Gastroesophageal sphincter (tissue), 4 donors: ENCODE data around the gene SCT. TPM values are rescaled to one million over a fixed set of nuclear protein-coding genes. Genes with fewer than 3 reads are reported as not detected.

ENCODE experiments used
- ATAC-seq: fragments of 150-250 bp; one replicate; pipeline ENCODE4 v1.9.1; 2016; ENCODE audit warnings: mild to moderate bottlenecking, moderate library complexity
- H3K27ac ChIP-seq, 4 donors: fragments of 200-600 bp; sonication (generic) in 3 of 4; 1 replicate in 3 of 4; 2 replicates in 1 of 4; pipeline ENCODE4 v1.5.1; 2016 to 2019
- H3K27me3 ChIP-seq: fragments of 200-600 bp; sonication (generic); one replicate; pipeline ENCODE4 v1.5.1; 2019
- H3K36me3 ChIP-seq, 2 donors: fragments of 200-600 bp; sonication (generic); one replicate each; pipeline ENCODE4 v1.5.1; 2019; ENCODE audit warnings: control low read depth in 1 of 2
- H3K4me1 ChIP-seq, 3 donors: fragments of 200-600 bp; sonication (generic); 1 replicate in 2 of 3; 2 replicates in 1 of 3; pipeline ENCODE4 v1.5.1; 2016 to 2019; ENCODE audit warnings: control low read depth in 2 of 3
- H3K4me3 ChIP-seq, 2 donors: fragments of 200-600 bp; sonication (generic); one replicate each; pipeline ENCODE4 v1.5.1; 2019; ENCODE audit warnings: mild to moderate bottlenecking in 1 of 2, moderate library complexity in 1 of 2
- H3K9me3 ChIP-seq, 3 donors: fragments of 200-600 bp; sonication (generic); one replicate each; pipeline ENCODE4 v1.5.1; 2017 to 2019; ENCODE audit warnings: control low read depth in 2 of 3
- EP300 ChIP-seq: sonication (generic); formaldehyde crosslinking; IDR thresholded peaks from one replicate; pipeline ENCODE4 v1.6.1; 2017; ENCODE audit warnings: antibody characterized with exemption, mild to moderate bottlenecking
- POLR2A ChIP-seq, 2 donors: fragments of 450-650 bp; IDR thresholded peaks; one replicate each; pipeline ENCODE4 v1.6.1; 2017; ENCODE audit warnings: antibody characterized with exemption in 2 of 2, mild to moderate bottlenecking in 2 of 2, moderate library complexity in 1 of 2
- POLR2AphosphoS5 ChIP-seq: sonication (generic); formaldehyde crosslinking; IDR thresholded peaks from one replicate; pipeline ENCODE4 v1.6.1; 2017; ENCODE audit warnings: antibody characterized with exemption
- WGBS, 2 donors: methylation state at CpG; one replicate each; pipeline ENCODE4 v1.1.5; 2018; ENCODE audit warnings: low coverage in 1 of 2; 5-methylcytosine and 5-hydroxymethylcytosine counted together
- total RNA-seq, 4 donors: library from RNA; depleted of rRNA; stranded (reverse); fragments of >200 nt; gene quantifications; one replicate each; pipeline ENCODE4 v1.1.0, GENCODE V29; 2016
- TF ChIP-seq, protein P1 (sequence below), 4 experiments: fragments of 200-600 bp in 2 of 4; fragments of 450-650 bp in 2 of 4; sonication (generic) in 1 of 4; IDR thresholded peaks; one replicate each; pipeline ENCODE4 v1.5.1; 2017 to 2019; ENCODE audit warnings: antibody characterized with exemption in 4 of 4, mild to moderate bottlenecking in 2 of 4, moderate library complexity in 2 of 4

The SCT gene
- total RNA-seq, 4 donors from 2014 or later = not detected

DNA sequence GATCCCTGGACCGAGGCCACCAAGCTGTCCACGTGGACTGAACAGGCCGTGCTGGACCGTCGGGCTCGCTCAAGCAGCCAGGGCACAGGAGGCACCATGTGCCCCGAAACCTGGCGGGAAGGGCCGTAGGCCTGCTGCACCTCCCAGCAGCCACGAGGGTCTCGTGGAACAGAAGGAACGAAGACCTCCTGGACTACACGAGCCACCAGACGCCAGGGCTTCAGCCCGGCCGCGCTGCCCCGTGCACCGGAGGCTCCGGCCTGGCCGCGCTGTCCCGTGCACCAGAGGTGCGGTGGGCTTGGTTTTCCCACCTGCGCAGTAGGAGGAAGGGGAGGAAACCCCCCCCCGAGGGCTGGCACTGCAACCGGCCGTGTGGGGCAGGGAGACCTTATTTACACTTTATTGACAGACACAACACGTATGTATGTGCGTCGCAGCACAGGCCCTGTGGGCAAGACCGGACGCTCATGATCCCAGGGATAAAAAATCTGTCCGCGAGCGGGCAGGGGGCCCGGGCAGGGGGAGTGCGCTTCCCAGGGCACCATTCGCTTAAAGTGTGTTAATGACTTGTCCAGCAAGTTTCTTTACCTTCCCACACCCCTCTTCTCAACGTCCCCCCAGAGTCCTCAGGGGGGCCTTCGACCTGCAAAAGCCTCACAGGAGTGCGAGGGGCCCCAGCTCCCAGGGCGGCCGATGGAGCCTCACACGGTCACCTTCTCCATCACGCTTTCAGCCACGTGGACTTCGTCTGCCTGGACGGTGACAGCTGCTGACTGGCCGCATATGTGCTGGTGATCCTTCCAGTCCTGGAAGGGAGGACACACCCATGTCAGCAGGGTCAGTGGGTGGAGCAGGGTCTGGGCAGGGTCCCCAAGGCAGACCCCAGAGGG, 17.1 kb upstream of the SCT start:
- Histone ChIP-seq H3K4me1 (peaks cover 0 to 13% (median 0%) of the 10 kb centered on the region in 3 donors), H3K4me3 (no peak overlapping the region), H3K36me3 (peaks cover 0 to 69% of the 10 kb centered on the region in 2 donors), H3K27me3 (peaks cover 14% of the 10 kb centered on the region), H3K27ac (no peak overlapping the region), H3K9me3 (no peaks in the 10 kb centered on the region)
- ATAC-seq = no peak
- TF ChIP-seq POLR2AphosphoS5 (no peak), EP300 (no peak), POLR2A (IDR thresholded peaks at IDR 0.05) (no peak)
- TF ChIP-seq, protein P1, sequence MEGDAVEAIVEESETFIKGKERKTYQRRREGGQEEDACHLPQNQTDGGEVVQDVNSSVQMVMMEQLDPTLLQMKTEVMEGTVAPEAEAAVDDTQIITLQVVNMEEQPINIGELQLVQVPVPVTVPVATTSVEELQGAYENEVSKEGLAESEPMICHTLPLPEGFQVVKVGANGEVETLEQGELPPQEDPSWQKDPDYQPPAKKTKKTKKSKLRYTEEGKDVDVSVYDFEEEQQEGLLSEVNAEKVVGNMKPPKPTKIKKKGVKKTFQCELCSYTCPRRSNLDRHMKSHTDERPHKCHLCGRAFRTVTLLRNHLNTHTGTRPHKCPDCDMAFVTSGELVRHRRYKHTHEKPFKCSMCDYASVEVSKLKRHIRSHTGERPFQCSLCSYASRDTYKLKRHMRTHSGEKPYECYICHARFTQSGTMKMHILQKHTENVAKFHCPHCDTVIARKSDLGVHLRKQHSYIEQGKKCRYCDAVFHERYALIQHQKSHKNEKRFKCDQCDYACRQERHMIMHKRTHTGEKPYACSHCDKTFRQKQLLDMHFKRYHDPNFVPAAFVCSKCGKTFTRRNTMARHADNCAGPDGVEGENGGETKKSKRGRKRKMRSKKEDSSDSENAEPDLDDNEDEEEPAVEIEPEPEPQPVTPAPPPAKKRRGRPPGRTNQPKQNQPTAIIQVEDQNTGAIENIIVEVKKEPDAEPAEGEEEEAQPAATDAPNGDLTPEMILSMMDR (IDR thresholded peaks at IDR 0.05) = no peak
- WGBS, 2 donors = 77 to 80% methylated on average over 3 to 10 of the region's 50 CpGs

DNA sequence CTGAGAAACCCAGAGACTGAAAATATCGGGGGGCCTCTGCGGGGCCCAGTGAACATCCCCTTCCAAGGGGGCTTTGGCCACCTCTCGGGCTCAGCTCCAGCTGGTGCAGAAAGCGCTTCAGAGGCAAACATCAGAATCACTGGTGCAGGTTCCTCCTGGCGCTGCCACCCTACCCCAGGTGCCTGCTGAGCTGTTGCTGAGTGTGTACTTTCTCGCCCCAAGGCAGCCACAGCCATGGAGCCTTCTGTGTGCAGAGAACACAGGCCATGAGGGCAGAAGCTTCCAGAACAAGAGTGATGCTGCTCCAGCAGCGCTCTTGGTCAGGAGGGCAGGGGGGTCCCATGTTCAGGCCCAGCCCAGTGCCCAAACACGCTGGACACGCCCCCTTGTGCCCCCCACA, 16.4 kb upstream of the SCT start:
- no peak for ATAC-seq
- Histone ChIP-seq H3K27me3 (peaks cover 21% of the 10 kb centered on the region), H3K27ac (no peak overlapping the region), H3K4me1 (peaks cover 0 to 20% (median 0%) of the 10 kb centered on the region in 3 donors), H3K36me3 (peaks cover 0 to 70% of the 10 kb centered on the region in 2 donors), H3K4me3 (no peak overlapping the region), H3K9me3 (no peaks in the 10 kb centered on the region)
- 91 to 94% methylated on average over 4 to 5 of the region's 9 CpGs for WGBS, 2 donors
- TF ChIP-seq, protein P1 (IDR thresholded peaks at IDR 0.05) = no peak
- no peak for TF ChIP-seq POLR2AphosphoS5
- no peak for TF ChIP-seq POLR2A (IDR thresholded peaks at IDR 0.05)
- no peak for TF ChIP-seq EP300

DNA sequence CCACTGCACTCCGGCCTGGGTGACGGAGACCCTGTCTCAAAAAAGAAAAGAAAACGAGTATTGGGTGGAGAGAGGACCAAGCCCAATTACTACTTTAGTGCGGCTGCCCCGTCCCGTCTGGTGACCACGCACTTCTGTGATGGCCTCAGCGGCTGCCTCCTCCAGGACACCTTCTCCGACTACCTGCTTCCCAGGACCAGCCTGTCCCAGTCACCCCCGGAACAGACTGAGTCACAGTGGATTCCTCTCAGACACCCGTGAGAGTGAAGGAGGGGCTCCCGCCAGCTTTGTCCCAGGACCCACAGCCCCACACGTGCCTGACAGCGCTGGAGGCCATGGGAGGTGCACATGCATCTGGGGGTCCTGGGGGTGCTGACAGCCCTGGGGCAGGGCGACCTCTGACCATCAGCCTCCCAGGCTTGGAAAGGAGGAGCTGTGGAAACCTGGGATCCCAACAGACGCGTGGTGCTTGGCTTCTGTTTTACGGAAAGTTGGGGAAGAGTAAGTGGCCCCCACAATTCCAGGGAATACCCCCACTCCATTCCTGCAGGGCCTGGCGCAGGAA, 14.9 kb upstream of the SCT start:
- Histone ChIP-seq H3K27ac (no peak overlapping the region), H3K36me3 (peaks cover 0 to 63% of the 10 kb centered on the region in 2 donors), H3K4me1 (peaks cover 0 to 35% (median 5%) of the 10 kb centered on the region in 3 donors), H3K27me3 (peaks cover 36% of the 10 kb centered on the region), H3K9me3 (no peaks in the 10 kb centered on the region), H3K4me3 (no peak overlapping the region)
- no peak for ATAC-seq
- WGBS, 2 donors = 85 to 100% methylated on average over 1 to 5 of the region's 19 CpGs
- TF ChIP-seq POLR2A (IDR thresholded peaks at IDR 0.05) (no peak), EP300 (no peak), POLR2AphosphoS5 (no peak)
- TF ChIP-seq, protein P1 (IDR thresholded peaks at IDR 0.05) = no peak

DNA sequence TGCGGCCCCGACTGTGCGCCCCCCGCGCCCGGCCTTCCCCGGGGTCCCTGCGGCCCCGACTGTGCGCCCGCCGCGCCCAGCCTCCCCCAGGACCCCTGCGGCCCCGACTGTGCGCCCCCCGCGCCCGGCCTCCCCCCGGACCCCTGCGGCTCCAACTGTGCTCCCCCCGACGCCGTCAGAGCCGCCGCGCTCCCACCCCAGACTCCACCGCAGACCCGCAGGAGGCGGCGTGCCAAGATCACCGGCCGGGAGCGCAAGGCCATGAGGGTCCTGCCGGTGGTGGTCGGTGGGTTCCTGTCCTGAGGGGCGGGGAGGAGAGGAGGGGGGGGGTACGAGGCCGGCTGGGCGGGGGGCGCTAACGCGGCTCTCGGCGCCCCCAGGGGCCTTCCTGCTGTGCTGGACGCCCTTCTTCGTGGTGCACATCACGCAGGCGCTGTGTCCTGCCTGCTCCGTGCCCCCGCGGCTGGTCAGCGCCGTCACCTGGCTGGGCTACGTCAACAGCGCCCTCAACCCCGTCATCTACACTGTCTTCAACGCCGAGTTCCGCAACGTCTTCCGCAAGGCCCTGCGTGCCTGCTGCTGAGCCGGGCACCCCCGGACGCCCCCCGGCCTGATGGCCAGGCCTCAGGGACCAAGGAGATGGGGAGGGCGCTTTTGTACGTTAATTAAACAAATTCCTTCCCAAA, 13.2 kb upstream of the SCT start:
- H3K27ac ChIP-seq = no peak overlapping the region
- ATAC-seq = no peak
- peaks cover 43% of the 10 kb centered on the region for H3K27me3 ChIP-seq
- 40 to 80% methylated on average over 2 of the region's 69 CpGs for WGBS, 2 donors
- H3K9me3 ChIP-seq = no peaks in the 10 kb centered on the region
- H3K4me3 ChIP-seq = no peak overlapping the region
- peaks cover 0 to 50% of the 10 kb centered on the region in 2 donors for H3K36me3 ChIP-seq
- H3K4me1 ChIP-seq = peaks cover 0 to 42% (median 11%) of the 10 kb centered on the region in 3 donors
- no peak for TF ChIP-seq EP300
- TF ChIP-seq, protein P1 (IDR thresholded peaks at IDR 0.05) = no peak
- TF ChIP-seq POLR2AphosphoS5 = no peak
- TF ChIP-seq POLR2A (IDR thresholded peaks at IDR 0.05) = no peak
